Measurements from ENCODE around the gene INPP5K.

DNA sequence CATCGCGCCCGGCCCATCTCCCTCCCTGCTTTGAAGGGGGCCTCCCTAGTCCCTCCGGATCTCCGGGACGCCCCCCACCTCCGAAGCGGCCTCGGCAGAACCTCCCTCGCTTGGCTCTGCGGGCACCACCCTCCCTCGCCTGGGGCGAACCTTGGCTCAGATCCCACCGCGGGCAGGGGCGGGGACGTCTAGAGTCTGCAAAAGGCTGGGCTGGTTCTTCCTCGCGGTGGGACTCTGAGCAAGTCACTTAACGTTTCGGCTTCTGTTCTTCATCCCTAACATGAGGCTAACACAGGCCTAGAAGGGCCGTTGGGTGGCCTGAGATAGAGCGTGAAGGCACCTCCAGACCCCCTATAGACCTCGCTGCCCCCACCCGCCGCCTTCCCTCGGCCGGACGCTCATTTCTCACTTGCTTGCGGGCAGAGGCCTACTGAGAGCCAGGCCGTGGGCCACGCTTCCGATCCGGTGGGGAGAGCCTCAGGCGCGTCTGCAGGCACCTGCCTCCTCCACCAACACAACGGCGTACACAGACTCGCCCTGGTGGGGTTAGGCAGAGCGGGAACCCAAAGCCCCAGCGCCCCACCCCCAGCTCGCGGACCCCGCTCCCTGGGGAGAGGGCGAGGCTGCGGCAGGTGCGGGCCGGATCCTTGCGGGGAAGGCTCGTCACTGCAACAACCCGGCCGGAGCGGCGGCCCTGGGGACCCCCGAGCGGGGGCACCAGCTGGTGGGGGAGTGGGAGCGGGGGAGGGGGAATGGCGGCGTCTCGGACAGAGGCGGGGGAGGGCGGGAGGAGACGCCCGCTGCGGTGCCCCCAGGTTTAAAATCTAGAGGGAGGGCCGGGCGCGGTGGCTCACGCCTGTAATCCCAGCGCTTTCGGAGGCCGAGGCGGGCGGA, 29.4 kb downstream of the INPP5K start:
- TF ChIP-seq POLR2A (IDR thresholded peaks at IDR 0.05; ENCODE audit: low read depth, low read length) = no peak
- no peak for TF ChIP-seq SPI1 (IDR thresholded peaks at IDR 0.05; ENCODE audit: low read depth, low read length)
- TF ChIP-seq POLR2AphosphoS5 (IDR thresholded peaks at IDR 0.05; ENCODE audit: low read depth, low read length) = 0 out of 2 replicates have a peak, but pooled peaks have one; percentile 5
- TF ChIP-seq TAF1 (IDR thresholded peaks at IDR 0.05; ENCODE audit: low read depth, low read length) = no peak
- no peak for TF ChIP-seq PAX5 (IDR thresholded peaks at IDR 0.05; ENCODE audit: insufficient read depth, low read length, severe bottlenecking)
- TF ChIP-seq POU2F2 (IDR thresholded peaks at IDR 0.05; ENCODE audit: low read depth, low read length) = no peak

All from GM12891 (cell line).